Activated CD8-positive, alpha-beta memory T cell treated with anti-CD3 and anti-CD28 coated beads, Interleukin-2, amount 50 U/mL, for 1 hour (primary cell): ENCODE data around the gene PAX9.

ENCODE experiments used
- DNase-seq: peaks from one replicate; pipeline ENCODE4 v3.0.0-alpha.2; 2020; ENCODE audit errors: extremely low read depth

Gene PAX9

GRCh38 chr14:36655963-36656686, 5.5 kb upstream of the PAX9 start:
- no peak for DNase-seq

DNA sequence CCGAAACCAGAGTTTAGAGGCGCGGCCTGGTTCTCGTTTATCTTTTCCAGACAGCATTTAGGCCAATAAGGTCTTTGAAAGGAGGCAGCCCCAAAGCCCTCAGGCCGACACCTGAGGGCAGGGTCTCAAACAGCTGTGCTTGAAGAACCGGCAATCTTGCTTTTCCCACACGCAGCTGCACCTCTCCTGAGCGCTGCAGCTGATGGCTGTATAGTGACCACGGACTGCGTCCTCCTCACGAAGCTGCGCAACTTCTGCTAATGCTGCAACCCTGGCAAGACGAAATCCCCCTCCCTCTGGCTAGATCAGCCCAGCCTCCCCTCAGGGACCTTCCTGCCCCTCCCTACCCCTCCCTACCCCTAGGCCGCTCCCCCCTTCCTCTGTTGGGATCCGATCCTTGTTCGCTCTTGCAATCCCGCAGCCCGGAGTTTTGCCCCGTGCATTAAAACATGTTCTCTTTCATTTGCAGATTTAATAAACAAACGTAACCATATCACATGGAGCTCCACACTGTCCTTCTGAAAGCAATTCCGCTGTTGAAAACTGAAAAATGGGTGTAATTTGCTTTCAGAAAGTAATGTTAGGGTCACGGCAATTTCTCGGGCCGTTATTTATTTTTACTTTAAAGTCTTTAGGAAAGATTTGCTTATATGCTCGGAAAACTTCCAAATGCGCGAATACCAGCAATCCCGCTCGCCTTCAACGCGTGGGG, 4.8 kb upstream of the PAX9 start:
- DNase-seq, result no peak

GRCh38 chr14:36657399-36658122, 4.1 kb upstream of the PAX9 start:
- DNase-seq, result no peak

DNA sequence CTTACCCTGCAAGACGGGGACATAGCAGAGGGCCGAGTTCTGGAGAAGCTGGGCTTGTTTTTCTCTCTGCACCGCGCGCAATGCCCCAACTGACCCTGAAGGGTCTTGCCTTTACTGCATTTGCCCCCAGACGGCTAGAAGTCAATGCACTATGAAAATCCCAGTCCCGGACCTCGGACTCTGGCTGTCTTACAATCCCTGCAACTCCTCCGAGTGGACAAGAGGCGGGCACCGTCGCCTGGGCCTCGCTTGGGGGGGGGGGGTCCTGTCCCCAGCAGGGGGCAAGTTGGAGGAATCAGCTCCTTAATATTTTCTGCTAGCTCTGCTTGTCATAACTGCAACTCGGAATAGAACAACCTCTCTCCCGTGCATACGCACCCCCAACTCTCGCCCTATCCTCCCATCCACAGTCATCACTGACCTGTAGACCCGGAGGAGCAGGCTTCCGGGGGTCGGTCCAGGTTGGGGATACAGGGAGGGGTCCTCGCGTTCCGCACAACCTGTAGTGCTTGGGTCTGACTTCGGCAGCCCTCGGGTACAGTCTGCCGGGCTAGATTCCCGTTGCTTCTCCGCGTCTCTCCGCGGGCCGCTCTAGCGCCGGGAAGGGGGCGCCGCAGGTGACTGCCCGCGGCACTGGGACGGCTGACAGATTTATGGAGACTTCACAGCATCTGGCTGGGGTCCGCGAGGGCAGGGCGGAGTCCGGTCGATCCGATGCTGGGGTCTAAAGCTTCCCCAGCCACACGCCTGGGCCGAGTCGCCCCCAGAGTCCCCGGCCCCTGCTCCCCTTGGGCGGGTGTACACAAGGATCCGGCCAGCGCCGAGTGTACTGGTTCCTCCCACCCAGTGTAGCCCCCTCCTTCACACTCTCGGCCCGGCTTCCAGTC, 3.3 kb upstream of the PAX9 start:
- no peak for DNase-seq

- DNase-seq, result no peak
Measured at GRCh38 chr14:36659010-36659821, 2.4 kb upstream of the PAX9 start.

GRCh38 chr14:36659822-36660735, 1.6 kb upstream of the PAX9 start:
- no peak for DNase-seq

GRCh38 chr14:36660736-36661505, 739 bp upstream of the PAX9 start:
- DNase-seq, result no peak

DNA sequence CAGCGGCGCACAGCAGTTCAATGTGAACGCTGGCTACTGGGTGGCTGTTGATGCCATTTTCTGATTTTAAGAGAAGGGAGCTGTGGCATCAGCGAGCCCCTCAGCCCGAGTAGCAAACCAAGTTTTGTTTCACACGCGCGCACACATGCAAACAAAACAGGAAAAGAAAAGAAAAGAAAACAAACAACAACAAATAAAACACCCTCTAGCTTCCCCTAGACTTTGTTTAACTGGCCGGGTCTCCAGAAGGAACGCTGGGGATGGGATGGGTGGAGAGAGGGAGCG, 540 bp downstream of the PAX9 start:
- no peak for DNase-seq

DNA sequence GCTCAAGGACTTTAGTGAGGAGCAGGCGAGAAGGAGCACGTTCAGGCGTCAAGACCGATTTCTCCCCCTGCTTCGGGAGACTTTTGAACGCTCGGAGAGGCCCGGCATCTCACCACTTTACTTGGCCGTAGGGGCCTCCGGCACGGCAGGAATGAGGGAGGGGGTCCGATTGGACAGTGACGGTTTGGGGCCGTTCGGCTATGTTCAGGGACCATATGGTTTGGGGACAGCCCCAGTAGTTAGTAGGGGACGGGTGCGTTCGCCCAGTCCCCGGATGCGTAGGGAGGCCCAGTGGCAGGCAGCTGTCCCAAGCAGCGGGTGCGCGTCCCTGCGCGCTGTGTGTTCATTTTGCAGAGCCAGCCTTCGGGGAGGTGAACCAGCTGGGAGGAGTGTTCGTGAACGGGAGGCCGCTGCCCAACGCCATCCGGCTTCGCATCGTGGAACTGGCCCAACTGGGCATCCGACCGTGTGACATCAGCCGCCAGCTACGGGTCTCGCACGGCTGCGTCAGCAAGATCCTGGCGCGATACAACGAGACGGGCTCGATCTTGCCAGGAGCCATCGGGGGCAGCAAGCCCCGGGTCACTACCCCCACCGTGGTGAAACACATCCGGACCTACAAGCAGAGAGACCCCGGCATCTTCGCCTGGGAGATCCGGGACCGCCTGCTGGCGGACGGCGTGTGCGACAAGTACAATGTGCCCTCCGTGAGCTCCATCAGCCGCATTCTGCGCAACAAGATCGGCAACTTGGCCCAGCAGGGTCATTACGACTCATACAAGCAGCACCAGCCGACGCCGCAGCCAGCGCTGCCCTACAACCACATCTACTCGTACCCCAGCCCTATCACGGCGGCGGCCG, 1.1 kb downstream of the PAX9 start:
- no peak for DNase-seq

- no peak for DNase-seq
Measured at GRCh38 chr14:36663404-36664321, 2.0 kb downstream of the PAX9 start.

GRCh38 chr14:36664322-36665193, 2.9 kb downstream of the PAX9 start:
- no peak for DNase-seq

GRCh38 chr14:36665887-36666415, 4.3 kb downstream of the PAX9 start:
- no peak for DNase-seq

DNA sequence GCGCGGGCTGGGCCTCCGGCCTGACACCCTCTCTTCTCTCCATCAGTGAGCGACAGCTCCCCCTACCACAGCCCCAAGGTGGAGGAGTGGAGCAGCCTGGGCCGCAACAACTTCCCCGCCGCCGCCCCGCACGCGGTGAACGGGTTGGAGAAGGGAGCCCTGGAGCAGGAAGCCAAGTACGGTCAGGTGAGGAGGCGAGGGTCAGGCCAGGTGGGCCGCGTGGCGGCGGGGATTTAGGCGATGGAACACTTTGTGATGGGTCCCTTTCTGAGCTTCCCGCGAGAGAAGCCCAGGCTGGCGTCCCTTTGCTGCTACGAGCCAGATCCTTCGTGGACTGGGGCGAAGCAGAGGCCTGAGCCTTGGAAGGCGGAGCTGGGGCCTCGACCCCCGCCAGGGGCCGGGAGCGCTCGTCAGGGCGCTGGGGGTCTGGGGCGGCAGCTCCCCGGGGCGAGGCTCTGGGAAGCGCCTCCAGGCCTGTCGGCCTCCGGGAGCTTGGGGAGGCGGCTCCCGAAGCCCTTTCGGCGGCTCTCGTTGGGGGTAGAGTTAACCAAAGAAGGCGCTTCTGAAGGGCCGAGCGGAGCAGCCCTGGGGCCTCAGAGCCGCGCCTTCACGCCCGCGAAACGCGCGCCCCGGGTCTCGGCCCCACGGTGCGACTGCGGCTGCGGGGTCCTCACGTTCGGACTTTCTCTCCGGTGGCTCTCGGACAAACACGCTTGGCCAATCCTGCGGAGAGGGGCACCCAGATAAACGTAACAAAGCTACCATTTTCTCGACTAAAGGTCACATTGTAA, 5.0 kb downstream of the PAX9 start:
- DNase-seq, result no peak

- no peak for DNase-seq
Measured at GRCh38 chr14:36667679-36668078, 6.0 kb downstream of the PAX9 start.

- DNase-seq, result no peak
Measured at GRCh38 chr14:36671149-36671548, 9.5 kb downstream of the PAX9 start.
